GM18870 (cell line): Measurements from ENCODE around the gene SH2B3.
"Not testable (repeated sequence)": the region's sequence is repeated elsewhere in the genome, so short reads cannot be mapped to it uniquely, and the experiment has no call there.

Experiments
- ATAC-seq: cut with Tn5 transposase; IDR thresholded peaks from one replicate; pipeline ENCODE4 v1.9.1; 2021; ENCODE audit warnings: moderate library complexity; ENCODE audit not compliant: unreplicated experiment

The SH2B3 gene

GRCh38 chr12:111455448-111456320 lies 50.0 kb downstream of the SH2B3 start:
- ATAC-seq: no peak

- no peak for ATAC-seq
Measured at GRCh38 chr12:111457071-111457470, 51.3 kb downstream of the SH2B3 start.

- ATAC-seq: no peak
Measured at GRCh38 chr12:111457577-111457976, 51.9 kb downstream of the SH2B3 start.

DNA sequence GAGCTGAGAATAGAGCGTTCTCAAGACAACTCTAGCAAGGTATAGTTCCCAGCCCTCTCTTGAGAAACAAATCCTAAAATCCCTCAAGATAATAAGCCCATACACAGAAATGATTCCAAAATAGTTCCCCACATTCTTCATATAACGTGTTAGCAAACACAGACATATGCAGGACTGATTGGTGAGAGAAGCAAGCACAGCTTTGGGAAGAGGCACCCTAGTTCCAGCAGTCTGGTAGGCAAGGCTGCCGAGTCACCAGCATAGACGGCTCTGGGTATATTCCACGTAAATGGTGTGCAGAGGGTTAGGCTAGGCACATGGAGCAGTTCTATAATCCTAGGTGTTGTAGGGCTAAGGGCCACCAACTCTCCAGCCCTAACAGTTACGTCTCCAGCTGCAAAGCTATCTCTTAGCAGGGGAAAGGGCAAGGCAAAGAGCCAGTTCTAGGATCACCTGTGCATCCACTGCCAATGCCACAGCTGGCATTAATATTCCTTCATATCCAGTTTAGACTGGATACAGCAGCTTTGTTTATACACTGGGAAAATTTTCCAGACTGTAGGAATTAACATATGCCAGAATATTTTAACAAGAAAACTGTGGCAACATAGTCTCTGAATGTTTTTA lies 52.9 kb downstream of the SH2B3 start:
- ATAC-seq: no peak

DNA sequence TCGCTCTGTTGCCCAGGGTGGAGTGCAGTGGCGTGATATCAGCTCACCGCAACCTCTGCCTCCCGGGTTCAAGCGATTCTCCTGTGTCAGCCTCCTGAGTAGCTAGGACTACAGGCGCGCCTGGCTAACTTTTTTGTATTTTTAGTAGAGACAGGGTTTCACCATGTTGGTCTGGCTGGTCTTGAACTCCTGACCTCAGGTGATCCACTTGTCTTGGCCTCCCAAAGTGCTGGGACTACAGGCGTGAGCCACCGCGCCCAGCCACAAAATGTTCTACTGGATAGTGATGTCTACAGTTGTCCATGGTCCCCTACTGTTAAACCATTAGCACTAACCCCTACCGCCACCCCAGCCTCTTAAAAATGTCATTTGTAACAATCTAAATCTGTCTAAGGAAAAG lies 54.4 kb downstream of the SH2B3 start:
- ATAC-seq: not testable (repeated sequence)

DNA sequence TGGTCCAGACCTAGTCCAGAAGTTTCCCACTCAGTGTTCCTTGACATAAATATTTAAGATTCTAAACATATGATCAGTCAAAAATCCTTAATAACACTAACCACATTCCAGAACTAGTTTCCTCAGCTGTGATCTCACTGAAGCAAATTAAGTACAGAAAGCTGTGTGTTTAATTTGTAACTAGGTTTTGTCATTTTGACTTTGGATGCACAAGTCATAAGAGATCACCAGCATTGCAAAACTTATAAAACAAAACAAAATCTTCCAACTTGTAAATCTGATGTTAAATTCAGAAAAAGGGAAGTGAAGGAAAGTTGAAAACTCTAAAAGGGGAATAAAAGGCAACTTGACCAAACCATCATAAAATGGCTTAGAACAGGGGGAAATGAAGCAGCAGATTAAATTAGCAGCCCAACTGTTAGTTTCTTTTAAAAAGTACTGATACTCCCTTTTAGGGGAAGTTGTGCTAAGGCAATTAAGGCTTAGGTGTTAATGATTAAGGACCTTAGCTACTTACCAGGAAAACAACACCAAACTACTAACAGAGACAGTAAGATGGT lies 56.6 kb downstream of the SH2B3 start:
- no peak for ATAC-seq

DNA sequence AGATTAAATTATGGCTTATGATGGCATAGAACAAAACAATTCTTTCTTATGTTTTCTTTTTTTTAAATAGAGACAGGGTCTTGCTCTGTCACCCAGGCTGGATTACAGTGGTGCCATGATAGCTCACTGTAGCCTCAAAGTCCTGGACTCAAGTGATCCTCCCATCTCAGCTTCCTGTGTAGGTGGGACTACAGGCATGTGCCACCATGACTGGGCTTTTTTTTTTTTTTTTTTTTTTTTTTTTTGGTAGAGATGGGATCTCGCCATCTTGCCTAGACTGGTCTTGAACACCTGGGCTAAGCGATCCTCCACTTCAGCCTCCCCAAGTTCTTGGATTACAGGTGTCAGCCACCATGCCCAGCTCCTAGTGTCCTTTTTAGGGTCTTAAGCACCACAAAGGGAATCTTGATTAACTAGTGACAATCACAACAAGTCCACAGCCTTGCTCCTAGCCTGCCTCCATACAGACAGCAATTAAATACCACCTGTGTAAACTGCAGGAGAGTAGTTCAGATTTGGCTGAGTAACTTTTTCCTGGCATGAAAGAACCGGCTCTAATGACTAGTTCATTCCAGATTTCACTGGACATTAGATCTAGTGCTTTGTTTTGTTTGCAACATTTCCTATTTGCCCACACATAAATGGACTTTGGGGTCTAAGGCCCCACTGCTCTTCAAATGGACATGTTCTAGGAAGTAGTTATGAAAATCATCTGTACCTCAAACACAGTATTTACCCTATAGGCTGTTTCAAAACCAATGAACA lies 61.6 kb downstream of the SH2B3 start:
- ATAC-seq: no peak

GRCh38 chr12:111467857-111468241 lies 62.1 kb downstream of the SH2B3 start:
- no peak for ATAC-seq

DNA sequence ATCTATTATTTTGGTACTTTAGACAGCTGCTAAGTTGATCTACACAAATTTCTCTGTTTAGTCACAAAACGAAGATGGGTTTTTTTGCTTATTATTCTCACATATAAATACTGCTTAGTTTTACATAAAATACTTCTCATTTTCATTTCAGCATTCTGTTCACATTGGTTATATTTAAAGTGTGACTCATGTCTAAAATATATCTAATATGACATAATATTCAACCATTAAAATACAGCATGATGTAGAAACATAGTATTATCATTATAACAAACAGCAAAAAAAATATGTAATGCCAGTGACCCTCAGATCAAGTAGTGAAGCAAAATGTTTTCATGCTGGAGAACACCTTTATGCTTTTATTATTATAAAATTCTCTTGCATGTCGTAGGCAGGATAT lies 63.7 kb downstream of the SH2B3 start:
- ATAC-seq: no peak

- ATAC-seq: no peak
Measured at GRCh38 chr12:111471236-111471635, 65.5 kb downstream of the SH2B3 start.

DNA sequence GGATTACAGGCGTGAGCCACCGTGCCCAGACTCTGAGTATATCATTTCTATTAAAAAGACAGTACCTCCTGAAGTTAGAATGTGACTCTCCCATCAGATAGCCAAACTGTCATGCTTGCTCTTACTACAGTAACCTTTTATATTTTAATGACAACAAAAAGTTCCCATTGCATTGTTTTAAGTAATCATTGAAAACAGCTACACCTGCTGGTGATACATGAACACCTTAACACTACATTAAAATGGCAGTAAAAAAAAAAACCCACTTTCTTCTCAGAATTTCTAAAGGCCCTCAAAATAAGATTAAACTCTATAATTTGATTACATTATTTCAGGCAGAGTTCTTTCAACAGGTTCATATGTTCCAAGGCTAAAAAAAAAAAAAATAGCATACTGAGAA lies 76.7 kb downstream of the SH2B3 start:
- no peak for ATAC-seq

DNA sequence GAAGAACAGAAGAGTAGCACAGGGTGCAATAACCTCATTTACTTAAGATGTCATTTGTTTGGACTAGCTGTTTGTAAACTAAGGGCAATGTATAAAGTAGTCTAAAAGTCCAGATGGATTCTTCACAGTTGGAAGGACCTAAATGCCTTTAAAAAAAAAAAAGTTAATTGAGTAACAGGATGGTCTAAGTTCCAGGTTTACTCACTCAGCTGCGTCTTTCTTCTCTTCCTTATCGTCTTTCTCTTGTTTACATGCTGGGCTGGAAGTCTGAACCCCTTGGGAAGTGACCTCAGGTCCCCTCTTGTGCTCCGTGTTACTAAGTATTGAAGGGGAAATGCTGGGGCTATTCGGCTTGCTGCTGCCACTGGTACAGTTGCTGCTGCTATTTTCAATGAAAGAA lies 82.5 kb downstream of the SH2B3 start:
- no peak for ATAC-seq

GRCh38 chr12:111488798-111489197 lies 83.1 kb downstream of the SH2B3 start:
- no peak for ATAC-seq

DNA sequence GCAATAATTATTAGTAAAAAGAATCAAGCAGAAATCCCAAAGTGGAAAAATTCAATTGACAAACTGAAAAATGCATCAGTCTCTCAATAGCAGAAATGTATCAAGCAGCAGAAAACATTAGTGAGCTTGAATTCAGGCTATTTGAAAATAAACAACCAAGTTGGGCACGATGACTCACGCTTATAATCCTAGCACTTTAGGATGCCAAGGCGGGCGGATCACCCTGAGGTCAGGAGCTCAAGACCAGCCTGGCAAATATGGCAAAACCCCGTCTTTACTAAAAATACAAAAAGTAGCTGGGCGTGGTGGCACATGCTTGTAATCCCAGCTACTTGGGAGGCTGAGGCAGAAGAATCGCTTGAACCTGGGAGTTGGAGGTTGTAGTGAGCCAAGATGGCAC lies 87.3 kb downstream of the SH2B3 start:
- not testable (repeated sequence) for ATAC-seq

- no peak for ATAC-seq
Measured at GRCh38 chr12:111494676-111495075, 89.0 kb downstream of the SH2B3 start.
